Stimulated activated CD8-positive, alpha-beta memory T cell treated with anti-CD3 and anti-CD28 coated beads, Interleukin-12 subunit alpha, Interleukin-12 subunit beta, amount 100 ng/mL, for 1 hour (primary cell): ENCODE results near the gene INTS14.

Source experiments
- DNase-seq: peaks from one replicate; pipeline ENCODE4 v3.0.0-alpha.2; 2020; ENCODE audit warnings: low read depth

The INTS14 gene

DNA sequence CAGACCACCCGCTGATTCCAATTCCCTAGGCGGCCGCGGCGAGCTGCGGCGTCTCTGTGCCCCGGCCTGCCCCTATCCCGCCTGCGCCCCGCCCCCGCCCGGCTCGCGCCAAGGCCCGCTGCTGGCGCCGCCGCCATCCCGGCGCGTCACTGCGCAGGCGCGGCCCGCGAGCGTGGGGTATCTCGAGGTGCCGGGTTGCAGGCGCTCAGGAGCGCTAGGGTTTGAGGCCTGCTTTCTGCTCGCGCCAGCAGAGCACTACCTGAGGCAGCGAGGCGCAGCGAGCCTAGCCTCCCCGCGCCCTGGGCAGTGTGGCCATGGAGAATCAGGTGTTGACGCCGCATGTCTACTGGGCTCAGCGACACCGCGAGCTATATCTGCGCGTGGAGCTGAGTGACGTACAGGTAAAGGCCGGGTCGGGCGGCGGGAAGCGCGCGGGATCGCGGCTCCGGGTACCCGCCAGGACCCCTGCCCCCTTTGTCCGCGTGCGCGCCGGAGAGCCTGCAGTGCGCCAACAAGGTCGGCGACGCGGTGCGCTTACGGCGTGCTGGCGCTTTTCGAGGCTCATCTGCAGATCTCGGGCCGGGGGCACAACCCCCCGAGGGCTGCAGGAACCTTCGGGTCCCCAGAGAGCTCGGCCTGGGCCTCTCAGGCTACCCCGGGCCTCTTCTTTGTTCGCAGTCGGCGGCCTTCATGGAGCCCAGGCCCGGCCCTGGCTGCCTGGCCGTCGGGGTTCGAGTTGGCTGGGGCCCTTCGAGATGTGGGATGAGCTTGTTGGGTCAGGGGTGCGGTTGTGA, 80.4 kb downstream of the INTS14 start, which contains the start of gene HACD3:
Gene HACD3 (plus strand): TSS at position 146 of the 794 bp plus-strand sequence. CDS start 169 bp downstream, at position 315.
- peak; percentile 76 for DNase-seq

DNA sequence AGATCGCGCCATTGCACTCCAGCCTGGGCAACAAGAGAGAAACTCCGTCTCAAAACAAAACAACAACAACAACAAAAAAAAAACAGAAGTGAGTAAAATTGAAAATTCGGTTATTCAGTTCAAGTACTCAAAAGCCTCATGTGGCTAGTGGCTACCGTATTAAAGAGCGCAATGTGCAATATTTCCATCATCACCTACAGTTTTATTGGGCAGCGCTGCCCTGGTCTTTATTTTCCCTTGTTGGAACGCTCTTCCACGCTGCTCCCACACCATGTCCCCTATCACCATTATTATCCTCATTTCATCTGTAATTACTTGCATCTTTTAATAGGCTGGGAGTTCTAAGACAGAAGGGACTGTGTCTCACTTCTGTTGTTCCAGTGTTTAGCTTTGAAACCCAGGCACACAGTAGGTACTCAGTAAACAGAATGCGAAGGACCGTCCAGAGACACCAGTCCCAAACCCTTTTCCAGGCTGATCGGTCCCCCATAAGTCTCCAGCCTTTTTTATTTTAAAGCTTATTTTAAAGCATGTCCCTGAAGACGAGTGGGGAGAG, 81.1 kb downstream of the INTS14 start:
- DNase-seq, result no peak
